ENCODE data around the gene SLC45A1.

The SLC45A1 gene

GRCh38 chr1:8371372-8371991 lies 53.6 kb downstream of the SLC45A1 start:
- Histone ChIP-seq H2AK5ac (ENCODE audit: low read length, severe bottlenecking) (no peak overlapping the region), H2BK12ac (ENCODE audit: low read length in 2 of 2) (no peak overlapping the region), H3K18ac (ENCODE audit: low read depth in 1 of 2, low read length in 2 of 2) (peak overlapping the region; percentile 25 to 54), H3K9me3 (ENCODE audit: control insufficient read depth, low read length) (no peaks in the 10 kb centered on the region), H3K4me3 (ENCODE audit: insufficient read depth in 1 of 2, low read depth in 1 of 2, low read length in 2 of 2) (peak overlapping the region in 1 of 2 experiments; percentile 6), H4K91ac (ENCODE audit: low read length) (peak overlapping the region; percentile 31), H3K4me2 (ENCODE audit: low read length, poor library complexity, severe bottlenecking) (no peak overlapping the region), H3K36me3 (ENCODE audit: control insufficient read depth in 1 of 2, insufficient read depth in 2 of 2, low read depth in 1 of 2, low read length in 2 of 2) (peaks cover 11 to 21% of the 10 kb centered on the region in 2 experiments), H2AFZ (ENCODE audit: low read depth, low read length) (no peak overlapping the region), H3K27me3 (ENCODE audit: control insufficient read depth in 1 of 2, insufficient read depth in 1 of 2, low read length in 2 of 2) (no peaks in the 10 kb centered on the region), H3K4me1 (ENCODE audit: control insufficient read depth, insufficient read depth, low read depth, low read length) (peaks cover 48% of the 10 kb centered on the region), H3K27ac (ENCODE audit: low read length, poor library complexity, severe bottlenecking) (no peak overlapping the region), H4K8ac (ENCODE audit: low read length) (peak overlapping the region; percentile 66), H3K23ac (ENCODE audit: low read length in 2 of 2) (peak overlapping the region in 1 of 2 experiments; percentile 34), H2BK5ac (ENCODE audit: low read depth, low read length, poor library complexity, severe bottlenecking) (no peak overlapping the region), H3K9ac (ENCODE audit: low read length) (peak overlapping the region; percentile 79), H3K79me1 (replicated peaks; ENCODE audit: low read length, poor library complexity, severe bottlenecking) (peaks cover 30% of the 10 kb centered on the region), H2BK120ac (ENCODE audit: low read depth, low read length) (no peak overlapping the region), H3K4ac (ENCODE audit: low read depth in 1 of 2, low read length in 2 of 2) (peak overlapping the region in 1 of 2 experiments; percentile 25), H3K14ac (ENCODE audit: low read length in 2 of 2) (peak overlapping the region in 1 of 2 experiments; percentile 64), H2BK15ac (ENCODE audit: low read depth, poor library complexity, severe bottlenecking) (no peak overlapping the region)
- 74% methylated on average over 8 of the region's 9 CpGs for WGBS
- DNase-seq, result no peak

- peak overlapping the region in 1 of 2 experiments; percentile 81 for H3K18ac ChIP-seq (ENCODE audit: low read depth in 1 of 2, low read length in 2 of 2)
- peak overlapping the region; percentile 79 for H3K9ac ChIP-seq (ENCODE audit: low read length)
- H3K36me3 ChIP-seq (ENCODE audit: control insufficient read depth in 1 of 2, insufficient read depth in 2 of 2, low read depth in 1 of 2, low read length in 2 of 2), result peaks cover 7 to 29% of the 10 kb centered on the region in 2 experiments
- no peak overlapping the region for H3K4ac ChIP-seq (ENCODE audit: low read depth in 1 of 2, low read length in 2 of 2)
- no peak overlapping the region for H3K23ac ChIP-seq (ENCODE audit: low read length in 2 of 2)
- peaks cover 42% of the 10 kb centered on the region for H3K4me1 ChIP-seq (ENCODE audit: control insufficient read depth, insufficient read depth, low read depth, low read length)
- peak overlapping the region in 1 of 2 experiments; percentile 25 for H3K4me3 ChIP-seq (ENCODE audit: insufficient read depth in 1 of 2, low read depth in 1 of 2, low read length in 2 of 2)
- H4K8ac ChIP-seq (ENCODE audit: low read length), result no peak overlapping the region
- H4K91ac ChIP-seq (ENCODE audit: low read length), result no peak overlapping the region
- no peak overlapping the region for H2BK12ac ChIP-seq (ENCODE audit: low read length in 2 of 2)
- no peak overlapping the region for H2BK120ac ChIP-seq (ENCODE audit: low read depth, low read length)
- H2AK5ac ChIP-seq (ENCODE audit: low read length, severe bottlenecking), result peak overlapping the region; percentile 38
- peak overlapping the region; percentile 66 for H2BK5ac ChIP-seq (ENCODE audit: low read depth, low read length, poor library complexity, severe bottlenecking)
- no peak overlapping the region for H2AFZ ChIP-seq (ENCODE audit: low read depth, low read length)
- peak overlapping the region; percentile 35 for H3K4me2 ChIP-seq (ENCODE audit: low read length, poor library complexity, severe bottlenecking)
- 56% methylated on average over 2 of the region's 3 CpGs for WGBS
- H3K79me1 ChIP-seq (replicated peaks; ENCODE audit: low read length, poor library complexity, severe bottlenecking), result peaks cover 26% of the 10 kb centered on the region
- H3K9me3 ChIP-seq (ENCODE audit: control insufficient read depth, low read length), result no peaks in the 10 kb centered on the region
- H3K14ac ChIP-seq (ENCODE audit: low read length in 2 of 2), result peak overlapping the region in 1 of 2 experiments; percentile 38
- no peak for DNase-seq
- H3K27me3 ChIP-seq (ENCODE audit: control insufficient read depth in 1 of 2, insufficient read depth in 1 of 2, low read length in 2 of 2), result no peaks in the 10 kb centered on the region
- peak overlapping the region; percentile 87 for H3K27ac ChIP-seq (ENCODE audit: low read length, poor library complexity, severe bottlenecking)
- H2BK15ac ChIP-seq (ENCODE audit: low read depth, poor library complexity, severe bottlenecking), result no peak overlapping the region
Measured at GRCh38 chr1:8373125-8373524, 55.2 kb downstream of the SLC45A1 start.

GRCh38 chr1:8373581-8374241 lies 55.8 kb downstream of the SLC45A1 start:
- no peak overlapping the region for H3K4ac ChIP-seq (ENCODE audit: low read depth in 1 of 2, low read length in 2 of 2)
- H3K4me2 ChIP-seq (ENCODE audit: low read length, poor library complexity, severe bottlenecking), result peak overlapping the region; percentile 50
- no peak overlapping the region for H2BK15ac ChIP-seq (ENCODE audit: low read depth, poor library complexity, severe bottlenecking)
- peak overlapping the region; percentile 56 for H4K8ac ChIP-seq (ENCODE audit: low read length)
- H3K27ac ChIP-seq (ENCODE audit: low read length, poor library complexity, severe bottlenecking), result peak overlapping the region; percentile 87
- no peak overlapping the region for H3K14ac ChIP-seq (ENCODE audit: low read length in 2 of 2)
- peaks cover 42% of the 10 kb centered on the region for H3K4me1 ChIP-seq (ENCODE audit: control insufficient read depth, insufficient read depth, low read depth, low read length)
- peaks cover 32% of the 10 kb centered on the region for H3K79me1 ChIP-seq (replicated peaks; ENCODE audit: low read length, poor library complexity, severe bottlenecking)
- no peak overlapping the region for H3K23ac ChIP-seq (ENCODE audit: low read length in 2 of 2)
- H3K9ac ChIP-seq (ENCODE audit: low read length), result peak overlapping the region; percentile 79
- peak overlapping the region; percentile 27 for H2BK120ac ChIP-seq (ENCODE audit: low read depth, low read length)
- peak overlapping the region; percentile 77 for H4K91ac ChIP-seq (ENCODE audit: low read length)
- H3K36me3 ChIP-seq (ENCODE audit: control insufficient read depth in 1 of 2, insufficient read depth in 2 of 2, low read depth in 1 of 2, low read length in 2 of 2), result peaks cover 11 to 29% of the 10 kb centered on the region in 2 experiments
- H3K4me3 ChIP-seq (ENCODE audit: insufficient read depth in 1 of 2, low read depth in 1 of 2, low read length in 2 of 2), result peak overlapping the region in 1 of 2 experiments; percentile 25
- H3K9me3 ChIP-seq (ENCODE audit: control insufficient read depth, low read length), result no peaks in the 10 kb centered on the region
- no peak overlapping the region for H2AFZ ChIP-seq (ENCODE audit: low read depth, low read length)
- no peak overlapping the region for H2AK5ac ChIP-seq (ENCODE audit: low read length, severe bottlenecking)
- peak; percentile 87 for DNase-seq
- peak overlapping the region; percentile 66 for H2BK5ac ChIP-seq (ENCODE audit: low read depth, low read length, poor library complexity, severe bottlenecking)
- no peaks in the 10 kb centered on the region for H3K27me3 ChIP-seq (ENCODE audit: control insufficient read depth in 1 of 2, insufficient read depth in 1 of 2, low read length in 2 of 2)
- peak overlapping the region; percentile 38 to 81 for H3K18ac ChIP-seq (ENCODE audit: low read depth in 1 of 2, low read length in 2 of 2)
- 37% methylated on average over 19 of the region's 19 CpGs for WGBS
- no peak overlapping the region for H2BK12ac ChIP-seq (ENCODE audit: low read length in 2 of 2)

- Histone ChIP-seq H3K27ac (ENCODE audit: low read length, poor library complexity, severe bottlenecking) (peak overlapping the region; percentile 87), H2BK15ac (ENCODE audit: low read depth, poor library complexity, severe bottlenecking) (no peak overlapping the region), H3K4me1 (ENCODE audit: control insufficient read depth, insufficient read depth, low read depth, low read length) (peaks cover 42% of the 10 kb centered on the region), H3K27me3 (ENCODE audit: control insufficient read depth in 1 of 2, insufficient read depth in 1 of 2, low read length in 2 of 2) (no peaks in the 10 kb centered on the region), H2AK5ac (ENCODE audit: low read length, severe bottlenecking) (peak overlapping the region; percentile 82), H3K4me2 (ENCODE audit: low read length, poor library complexity, severe bottlenecking) (no peak overlapping the region), H3K36me3 (ENCODE audit: control insufficient read depth in 1 of 2, insufficient read depth in 2 of 2, low read depth in 1 of 2, low read length in 2 of 2) (peaks cover 16 to 29% of the 10 kb centered on the region in 2 experiments), H3K4ac (ENCODE audit: low read depth in 1 of 2, low read length in 2 of 2) (no peak overlapping the region), H3K14ac (ENCODE audit: low read length in 2 of 2) (peak overlapping the region in 1 of 2 experiments; percentile 44), H3K9ac (ENCODE audit: low read length) (peak overlapping the region; percentile 79), H4K8ac (ENCODE audit: low read length) (no peak overlapping the region), H3K4me3 (ENCODE audit: insufficient read depth in 1 of 2, low read depth in 1 of 2, low read length in 2 of 2) (no peak overlapping the region), H3K23ac (ENCODE audit: low read length in 2 of 2) (peak overlapping the region in 1 of 2 experiments; percentile 66), H2AFZ (ENCODE audit: low read depth, low read length) (no peak overlapping the region), H3K79me1 (replicated peaks; ENCODE audit: low read length, poor library complexity, severe bottlenecking) (peaks cover 38% of the 10 kb centered on the region), H3K18ac (ENCODE audit: low read depth in 1 of 2, low read length in 2 of 2) (peak overlapping the region in 1 of 2 experiments; percentile 71), H2BK120ac (ENCODE audit: low read depth, low read length) (peak overlapping the region; percentile 11), H3K9me3 (ENCODE audit: control insufficient read depth, low read length) (no peaks in the 10 kb centered on the region), H2BK12ac (ENCODE audit: low read length in 2 of 2) (peak overlapping the region in 1 of 2 experiments; percentile 43), H2BK5ac (ENCODE audit: low read depth, low read length, poor library complexity, severe bottlenecking) (no peak overlapping the region), H4K91ac (ENCODE audit: low read length) (no peak overlapping the region)
- no peak for DNase-seq
- WGBS, result 84% methylated on average over 5 of the region's 5 CpGs
Measured at GRCh38 chr1:8374356-8374755, 56.4 kb downstream of the SLC45A1 start.

Measured in mesenchymal stem cell (in vitro differentiated cells and primary cell).